Measurements from ENCODE around the gene VCAM1.
"Not testable (repeated sequence)": the region's sequence is repeated elsewhere in the genome, so short reads cannot be mapped to it uniquely, and the experiment has no call there.

VCAM1 gene

GRCh38 chr1:100730130-100730529, 10.6 kb downstream of the VCAM1 start:
- no peak for DNase-seq

GRCh38 chr1:100731309-100731708, 11.8 kb downstream of the VCAM1 start:
- DNase-seq, result no peak

- no peak for DNase-seq
These were observed 12.2 kb downstream of the VCAM1 start for GRCh38 chr1:100731758-100732157.

GRCh38 chr1:100734676-100735075, 15.1 kb downstream of the VCAM1 start:
- DNase-seq, result no peak

GRCh38 chr1:100735244-100735643, 15.7 kb downstream of the VCAM1 start:
- DNase-seq, result no peak

GRCh38 chr1:100736324-100736723, 16.8 kb downstream of the VCAM1 start:
- no peak for DNase-seq

- DNase-seq, result no peak
These were observed 17.2 kb downstream of the VCAM1 start for GRCh38 chr1:100736746-100737145.

GRCh38 chr1:100746542-100746932, 27.0 kb downstream of the VCAM1 start:
- no peak for DNase-seq

- no peak for DNase-seq
These were observed 28.2 kb downstream of the VCAM1 start for GRCh38 chr1:100747771-100748170.

GRCh38 chr1:100750005-100750885, 30.7 kb downstream of the VCAM1 start:
- DNase-seq, result no peak

GRCh38 chr1:100752791-100753190, 33.2 kb downstream of the VCAM1 start:
- no peak for DNase-seq

GRCh38 chr1:100757946-100758345, 38.4 kb downstream of the VCAM1 start:
- no peak for DNase-seq

GRCh38 chr1:100759188-100759587, 39.6 kb downstream of the VCAM1 start:
- no peak for DNase-seq

GRCh38 chr1:100760511-100760910, 41.0 kb downstream of the VCAM1 start:
- no peak for DNase-seq

GRCh38 chr1:100762461-100762860, 42.9 kb downstream of the VCAM1 start:
- DNase-seq, result no peak

GRCh38 chr1:100767176-100767890, 47.8 kb downstream of the VCAM1 start:
- DNase-seq, result no peak

GRCh38 chr1:100769323-100769722, 49.8 kb downstream of the VCAM1 start:
- DNase-seq, result no peak

- no peak for DNase-seq
These were observed 50.5 kb downstream of the VCAM1 start for GRCh38 chr1:100769906-100770646.

GRCh38 chr1:100773444-100773843, 53.9 kb downstream of the VCAM1 start:
- no peak for DNase-seq

- DNase-seq, result no peak
These were observed 54.8 kb downstream of the VCAM1 start for GRCh38 chr1:100774370-100774769.

GRCh38 chr1:100775483-100775882, 55.9 kb downstream of the VCAM1 start:
- no peak for DNase-seq

- DNase-seq, result no peak
These were observed 59.2 kb downstream of the VCAM1 start for GRCh38 chr1:100778748-100779147.

GRCh38 chr1:100780814-100781213, 61.3 kb downstream of the VCAM1 start:
- no peak for DNase-seq

- not testable (repeated sequence) for DNase-seq
These were observed 62.2 kb downstream of the VCAM1 start for GRCh38 chr1:100781728-100782127.

Measured in activated T-cell treated with anti-CD3 and anti-CD28 coated beads, Interleukin-2, amount 50 U/mL, for 1 hour (primary cell).